Gastrocnemius medialis (tissue), 4 donors: ENCODE data around the gene ADAMTS20.

Experiments used
- POLR2A ChIP-seq, 2 donors: fragments of 450-650 bp; IDR thresholded peaks; one replicate each; pipeline ENCODE4 v1.6.1; 2017; ENCODE audit warnings: antibody characterized with exemption in 2 of 2, mild to moderate bottlenecking in 2 of 2, moderate library complexity in 2 of 2
- TF ChIP-seq, protein P1 (sequence below), 5 experiments: fragments of 450-650 bp in 3 of 5; fragments of 200-600 bp in 2 of 5; sonication (generic) in 2 of 5; IDR thresholded peaks in 4 of 5; conservative IDR thresholded peaks in 1 of 5; 1 replicate in 4 of 5; 2 replicates in 1 of 5; pipeline ENCODE4 v1.5.1; 2016 to 2019; ENCODE audit warnings: antibody characterized with exemption in 5 of 5, mild to moderate bottlenecking in 3 of 5, moderate library complexity in 3 of 5

DNA sequence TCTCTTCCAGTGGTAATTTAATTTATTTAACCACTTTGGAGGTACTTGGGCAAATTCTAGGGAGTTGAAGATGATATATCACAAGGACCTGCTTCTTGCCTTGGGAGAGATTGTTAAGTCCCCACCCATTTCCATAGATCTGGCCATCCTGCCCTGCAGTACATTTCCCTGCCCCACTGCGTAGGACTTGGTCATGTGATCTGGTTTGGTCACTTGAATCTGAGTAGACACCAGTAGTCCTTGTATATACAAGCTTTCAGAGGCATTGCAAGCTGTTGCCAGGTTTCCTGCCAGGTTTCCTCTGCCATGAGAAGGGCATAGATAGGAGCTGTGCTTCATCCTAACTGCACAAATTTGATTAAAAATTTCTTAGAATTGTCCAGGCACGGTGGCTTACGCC, 200.0 kb downstream of the ADAMTS20 start:
- no peak for TF ChIP-seq POLR2A (IDR thresholded peaks at IDR 0.05)
- TF ChIP-seq, protein P1, sequence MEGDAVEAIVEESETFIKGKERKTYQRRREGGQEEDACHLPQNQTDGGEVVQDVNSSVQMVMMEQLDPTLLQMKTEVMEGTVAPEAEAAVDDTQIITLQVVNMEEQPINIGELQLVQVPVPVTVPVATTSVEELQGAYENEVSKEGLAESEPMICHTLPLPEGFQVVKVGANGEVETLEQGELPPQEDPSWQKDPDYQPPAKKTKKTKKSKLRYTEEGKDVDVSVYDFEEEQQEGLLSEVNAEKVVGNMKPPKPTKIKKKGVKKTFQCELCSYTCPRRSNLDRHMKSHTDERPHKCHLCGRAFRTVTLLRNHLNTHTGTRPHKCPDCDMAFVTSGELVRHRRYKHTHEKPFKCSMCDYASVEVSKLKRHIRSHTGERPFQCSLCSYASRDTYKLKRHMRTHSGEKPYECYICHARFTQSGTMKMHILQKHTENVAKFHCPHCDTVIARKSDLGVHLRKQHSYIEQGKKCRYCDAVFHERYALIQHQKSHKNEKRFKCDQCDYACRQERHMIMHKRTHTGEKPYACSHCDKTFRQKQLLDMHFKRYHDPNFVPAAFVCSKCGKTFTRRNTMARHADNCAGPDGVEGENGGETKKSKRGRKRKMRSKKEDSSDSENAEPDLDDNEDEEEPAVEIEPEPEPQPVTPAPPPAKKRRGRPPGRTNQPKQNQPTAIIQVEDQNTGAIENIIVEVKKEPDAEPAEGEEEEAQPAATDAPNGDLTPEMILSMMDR (IDR thresholded peaks at IDR 0.05 in 4 of 5, conservative IDR thresholded peaks at IDR 0.05 in 1 of 5) = no peak
